GM21717 (cell line): ENCODE measurements around the gene RNF123.

Experiments
- ATAC-seq: cut with Tn5 transposase; IDR thresholded peaks from one replicate; pipeline ENCODE4 v1.9.1; 2021; ENCODE audit warnings: mild to moderate bottlenecking, moderate library complexity; ENCODE audit not compliant: unreplicated experiment

Gene RNF123

GRCh38 chr3:49689046-49689907 is at the start of gene RNF123, which contains the start of gene MST1:
TSS of gene RNF123 (plus strand) at chr3:49689557. CDS start at chr3:49691166, 1,609 bp downstream.
TSS of gene MST1 (minus strand) at chr3:49689474. CDS start at chr3:49688691, 783 bp downstream.
- peak; percentile 43 for ATAC-seq

DNA sequence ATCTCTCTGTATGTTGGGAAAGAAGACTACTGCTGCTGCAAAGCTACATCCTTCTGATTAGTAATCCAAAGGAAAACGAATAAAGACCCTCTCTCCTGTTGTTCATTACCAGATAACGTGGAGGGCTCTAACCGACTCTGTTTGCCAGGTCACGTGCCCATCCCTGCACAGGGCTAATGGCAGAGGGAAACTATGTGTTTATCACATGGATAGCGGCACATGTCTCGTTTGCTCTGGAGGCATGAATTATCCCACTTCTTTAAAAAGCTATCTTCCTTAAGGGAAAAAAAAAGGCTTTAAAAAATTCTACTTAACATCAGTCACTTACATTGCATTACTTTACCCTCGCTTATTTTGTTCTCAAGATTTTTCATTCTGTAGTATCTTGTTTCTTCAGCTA is 48.1 kb upstream of the RNF123 start:
- ATAC-seq, result no peak

DNA sequence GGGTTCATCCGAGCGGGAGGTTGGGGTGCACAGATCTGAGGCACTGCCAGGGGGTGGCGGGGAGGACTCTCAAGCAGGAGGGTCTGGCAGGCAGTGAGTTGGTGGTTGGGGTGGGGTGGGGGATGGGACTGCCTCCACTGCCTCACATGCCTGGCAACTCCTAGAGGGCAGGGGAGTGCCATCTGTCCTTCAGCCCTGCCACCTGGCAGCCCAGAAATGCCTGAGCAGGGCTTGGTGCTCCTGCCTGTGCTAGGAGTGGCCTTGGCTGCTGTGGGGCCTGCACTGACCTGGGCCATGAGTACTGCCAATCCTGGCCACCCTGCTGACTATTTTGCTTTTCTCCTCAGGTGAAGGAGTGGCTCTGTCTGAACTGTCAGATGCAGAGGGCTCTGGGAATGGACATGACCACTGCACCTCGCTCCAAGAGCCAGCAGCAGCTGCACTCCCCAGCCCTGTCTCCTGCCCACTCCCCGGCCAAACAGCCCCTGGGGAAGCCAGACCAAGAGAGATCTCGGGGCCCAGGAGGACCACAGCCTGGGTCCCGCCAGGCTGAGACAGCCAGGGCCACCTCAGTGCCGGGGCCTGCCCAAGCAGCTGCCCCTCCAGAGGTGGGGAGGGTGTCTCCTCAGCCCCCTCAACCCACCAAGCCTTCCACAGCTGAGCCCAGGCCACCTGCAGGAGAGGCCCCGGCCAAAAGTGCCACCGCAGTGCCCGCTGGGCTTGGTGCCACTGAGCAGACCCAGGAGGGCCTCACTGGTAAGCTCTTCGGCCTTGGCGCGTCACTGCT is 47.2 kb upstream of the RNF123 start:
- no peak for ATAC-seq

DNA sequence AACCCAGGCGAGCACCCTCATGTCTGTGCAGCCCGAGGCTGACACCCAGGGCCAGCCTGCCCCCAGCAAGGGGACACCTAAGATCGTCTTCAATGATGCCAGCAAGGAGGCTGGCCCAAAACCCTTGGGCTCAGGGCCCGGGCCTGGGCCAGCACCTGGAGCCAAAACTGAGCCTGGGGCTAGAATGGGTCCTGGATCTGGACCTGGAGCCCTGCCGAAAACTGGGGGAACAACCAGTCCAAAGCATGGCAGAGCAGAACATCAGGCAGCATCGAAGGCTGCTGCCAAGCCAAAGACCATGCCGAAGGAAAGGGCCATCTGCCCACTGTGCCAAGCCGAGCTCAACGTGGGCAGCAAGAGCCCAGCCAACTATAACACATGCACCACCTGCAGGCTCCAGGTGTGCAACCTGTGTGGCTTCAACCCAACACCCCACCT is 46.6 kb upstream of the RNF123 start:
- no peak for ATAC-seq

DNA sequence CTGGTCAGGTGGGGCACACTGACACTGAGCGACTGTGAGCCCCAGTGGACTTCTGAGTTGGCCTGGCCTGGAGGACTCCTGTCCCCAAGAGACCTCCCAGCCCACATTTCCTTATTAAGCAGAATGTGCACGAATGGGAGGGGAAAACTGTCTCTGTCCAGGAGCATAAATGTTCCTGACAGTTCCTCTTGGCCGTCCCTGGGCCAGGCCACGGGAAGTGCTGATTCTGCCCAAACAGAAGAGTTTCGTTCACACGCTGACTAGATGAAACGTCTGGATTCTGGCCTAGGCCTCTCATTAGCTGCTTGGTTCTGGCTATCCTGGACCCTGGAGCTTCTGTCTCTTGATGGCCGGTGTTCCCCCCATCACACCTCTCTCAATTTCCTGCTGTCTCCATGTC is 44.7 kb upstream of the RNF123 start:
- ATAC-seq, result no peak

DNA sequence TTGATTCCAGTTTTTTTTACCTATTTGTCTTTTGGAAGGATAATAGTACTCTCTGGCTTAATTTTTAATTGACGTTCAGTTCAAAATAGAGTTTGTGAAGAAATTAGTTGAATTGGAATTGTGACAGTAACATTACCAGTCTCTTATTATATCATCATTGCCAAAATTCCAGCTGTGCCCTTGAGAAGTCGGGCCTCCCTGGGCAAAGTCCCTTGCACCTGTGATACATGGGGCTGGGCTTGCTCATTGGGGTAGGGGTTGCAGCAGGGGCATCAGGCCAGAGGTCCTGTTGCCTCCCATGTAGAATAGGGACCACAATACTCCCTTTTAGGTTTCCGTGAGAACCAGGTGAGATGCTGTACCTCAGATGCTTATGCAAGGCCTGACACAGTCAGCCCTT is 43.1 kb upstream of the RNF123 start:
- no peak for ATAC-seq

- no peak for ATAC-seq
These were observed 41.6 kb upstream of the RNF123 start for GRCh38 chr3:49647741-49648140.

GRCh38 chr3:49648354-49649019 is 40.9 kb upstream of the RNF123 start:
- ATAC-seq, result no peak

DNA sequence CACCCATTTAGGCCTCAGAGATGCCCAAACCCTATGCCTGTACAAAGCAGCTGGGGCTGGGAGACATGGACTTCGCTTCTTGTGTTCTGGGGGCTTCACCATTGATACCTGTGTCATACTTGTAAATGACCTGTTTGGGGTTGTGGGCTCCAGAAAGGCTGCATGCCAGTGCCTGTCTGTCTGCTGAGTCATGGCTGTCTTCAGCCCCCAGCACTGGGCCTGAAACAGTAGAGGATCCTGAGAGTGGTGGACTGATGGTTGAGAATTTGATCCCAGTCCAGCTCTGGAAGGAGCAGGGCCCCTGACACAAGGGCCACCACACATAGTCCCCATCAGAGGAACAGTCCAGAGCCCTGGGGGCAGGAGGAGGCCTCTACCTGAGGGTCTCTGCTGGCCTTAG is 39.8 kb upstream of the RNF123 start:
- no peak for ATAC-seq

GRCh38 chr3:49650177-49650576 is 39.2 kb upstream of the RNF123 start:
- ATAC-seq, result no peak

DNA sequence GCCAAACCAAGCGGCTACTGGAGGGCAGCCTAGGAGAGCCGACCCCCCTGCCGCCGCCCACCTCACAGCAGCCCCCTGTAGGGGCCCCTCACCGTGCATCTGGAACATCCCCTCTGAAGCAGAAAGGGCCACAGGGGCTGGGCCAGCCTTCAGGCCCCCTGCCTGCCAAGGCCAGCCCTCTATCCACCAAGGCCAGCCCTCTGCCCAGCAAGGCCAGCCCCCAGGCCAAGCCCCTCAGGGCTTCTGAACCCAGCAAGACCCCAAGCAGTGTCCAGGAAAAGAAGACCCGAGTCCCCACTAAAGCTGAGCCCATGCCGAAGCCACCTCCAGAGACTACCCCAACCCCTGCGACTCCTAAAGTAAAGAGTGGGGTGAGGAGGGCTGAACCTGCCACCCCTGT is 38.7 kb upstream of the RNF123 start:
- ATAC-seq, result no peak

DNA sequence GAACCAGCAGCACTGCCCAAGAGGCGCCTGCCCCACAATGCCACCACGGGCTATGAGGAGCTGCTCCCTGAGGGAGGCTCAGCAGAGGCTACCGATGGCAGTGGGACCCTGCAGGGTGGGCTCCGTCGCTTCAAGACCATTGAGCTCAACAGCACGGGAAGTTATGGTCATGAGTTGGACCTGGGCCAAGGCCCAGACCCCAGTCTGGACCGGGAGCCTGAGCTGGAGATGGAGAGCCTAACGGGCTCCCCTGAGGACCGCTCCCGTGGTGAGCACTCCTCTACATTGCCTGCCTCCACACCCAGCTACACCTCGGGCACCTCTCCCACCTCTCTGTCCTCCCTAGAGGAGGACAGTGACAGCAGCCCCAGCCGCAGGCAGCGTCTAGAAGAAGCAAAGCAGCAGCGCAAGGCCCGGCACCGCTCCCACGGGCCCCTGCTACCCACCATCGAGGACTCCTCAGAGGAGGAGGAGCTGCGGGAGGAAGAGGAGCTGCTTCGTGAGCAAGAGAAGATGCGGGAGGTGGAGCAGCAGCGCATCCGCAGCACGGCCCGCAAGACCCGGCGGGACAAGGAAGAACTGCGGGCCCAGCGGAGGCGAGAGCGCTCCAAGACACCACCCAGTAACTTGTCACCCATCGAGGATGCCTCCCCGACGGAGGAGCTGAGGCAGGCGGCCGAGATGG is 37.0 kb upstream of the RNF123 start:
- ATAC-seq, result no peak

GRCh38 chr3:49652903-49653415 is 36.4 kb upstream of the RNF123 start:
- ATAC-seq, result no peak

- ATAC-seq, result no peak
These were observed 35.7 kb upstream of the RNF123 start for GRCh38 chr3:49653621-49654020.

- ATAC-seq, result no peak
These were observed 35.1 kb upstream of the RNF123 start for GRCh38 chr3:49654176-49654825.

DNA sequence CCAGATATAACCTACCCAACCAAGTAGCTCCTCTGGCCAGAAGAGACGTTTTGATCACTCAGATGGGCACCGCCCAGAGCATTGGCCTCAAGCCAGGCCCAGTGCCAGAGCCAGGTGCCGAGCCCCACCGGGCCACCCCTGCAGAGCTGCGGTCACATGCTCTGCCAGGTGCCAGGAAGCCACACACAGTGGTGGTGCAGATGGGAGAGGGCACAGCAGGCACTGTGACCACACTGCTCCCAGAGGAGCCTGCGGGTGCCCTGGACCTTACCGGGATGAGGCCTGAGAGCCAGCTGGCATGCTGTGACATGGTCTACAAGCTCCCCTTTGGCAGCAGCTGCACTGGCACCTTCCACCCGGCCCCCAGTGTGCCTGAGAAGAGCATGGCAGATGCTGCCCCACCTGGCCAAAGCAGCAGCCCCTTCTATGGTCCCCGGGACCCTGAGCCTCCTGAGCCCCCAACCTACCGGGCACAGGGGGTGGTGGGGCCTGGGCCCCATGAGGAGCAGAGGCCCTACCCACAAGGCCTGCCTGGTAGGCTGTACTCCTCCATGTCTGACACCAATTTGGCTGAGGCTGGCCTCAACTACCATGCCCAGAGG is 34.3 kb upstream of the RNF123 start:
- ATAC-seq, result no peak

DNA sequence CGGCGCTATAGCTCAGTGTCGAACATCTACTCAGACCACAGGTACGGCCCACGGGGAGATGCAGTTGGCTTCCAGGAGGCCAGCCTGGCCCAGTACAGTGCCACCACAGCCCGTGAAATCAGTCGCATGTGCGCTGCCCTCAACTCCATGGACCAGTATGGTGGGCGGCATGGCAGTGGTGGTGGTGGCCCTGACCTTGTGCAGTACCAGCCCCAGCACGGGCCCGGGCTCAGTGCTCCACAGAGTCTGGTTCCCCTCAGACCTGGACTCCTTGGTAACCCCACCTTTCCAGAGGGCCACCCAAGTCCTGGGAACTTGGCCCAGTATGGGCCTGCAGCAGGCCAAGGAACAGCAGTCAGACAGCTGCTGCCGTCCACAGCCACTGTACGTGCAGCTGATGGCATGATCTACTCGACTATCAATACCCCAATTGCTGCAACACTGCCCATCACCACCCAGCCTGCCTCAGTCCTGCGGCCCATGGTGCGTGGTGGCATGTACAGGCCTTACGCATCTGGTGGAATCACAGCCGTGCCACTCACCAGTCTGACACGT is 33.5 kb upstream of the RNF123 start:
- ATAC-seq, result no peak

- no peak for ATAC-seq
These were observed 32.7 kb upstream of the RNF123 start for GRCh38 chr3:49656541-49657112.
